Left lung (tissue), 10 donors: Measurements from ENCODE around the gene NEGR1. TPM values are rescaled to one million over a fixed set of nuclear protein-coding genes. Genes with fewer than 3 reads are reported as not detected.

ENCODE experiments used
- ATAC-seq: fragments of 200-7000 bp; cut with Tn5 transposase; one replicate; pipeline ENCODE4 v1.9.1; 2020; ENCODE audit warnings: moderate library complexity
- DNase-seq, 4 donors: peaks; one replicate each; pipeline ENCODE4 v3.0.0-alpha.2; 2013 to 2020
- H3K27ac ChIP-seq, 2 donors: fragments of 200-600 bp; sonication (generic) in 1 of 2; one replicate each; pipeline versions ENCODE4 v1.5.0 to v1.8.0; 2020 to 2021
- H3K27me3 ChIP-seq, 2 donors: fragments of 200-600 bp; sonication (generic) in 1 of 2; one replicate each; pipeline versions ENCODE4 v1.5.0 to v1.8.0; 2020 to 2021
- H3K36me3 ChIP-seq, 2 donors: fragments of 200-600 bp; sonication (generic) in 1 of 2; one replicate each; pipeline versions ENCODE4 v1.5.0 to v1.8.0; 2020 to 2021
- H3K4me1 ChIP-seq, 2 donors: fragments of 200-600 bp; one replicate each; pipeline ENCODE4 v1.8.0; 2021
- H3K4me3 ChIP-seq, 2 donors: fragments of 200-600 bp; sonication (generic) in 1 of 2; one replicate each; pipeline versions ENCODE4 v1.5.0 to v1.8.0; 2020 to 2021; ENCODE audit warnings: mild to moderate bottlenecking in 1 of 2
- H3K9me3 ChIP-seq, 2 donors: fragments of 200-600 bp; sonication (generic) in 1 of 2; one replicate each; pipeline versions ENCODE4 v1.5.0 to v1.8.0; 2020 to 2021
- CTCF ChIP-seq, 2 donors: fragments of 200-600 bp; sonication (generic) in 1 of 2; IDR thresholded peaks; one replicate each; pipeline versions ENCODE4 v1.5.0 to v1.8.0; 2021; ENCODE audit warnings: antibody characterized with exemption in 2 of 2
- intact Hi-C, 2 donors: fragments of 100-400 bp; cut with DNase I; formaldehyde crosslinking; loops; one replicate each; pipeline versions ENCODE4 v1.11.2 to v1.14.2; 2022
- polyA plus RNA-seq, 6 donors: library from polyadenylated mRNA; unstranded; fragments of 120-200 nt; gene quantifications; one replicate each; pipeline ENCODE4 v1.2.1, GENCODE V29; 2013; ENCODE audit not compliant: insufficient read length in 6 of 6
- total RNA-seq, 2 donors: library from RNA; stranded (reverse); fragmentation: NEBNext Ultra II Directional; extraction: Animal tissue kit (Norgen Biotek cat#: 25700); gene quantifications; one replicate each; pipeline ENCODE4 v1.2.1, GENCODE V29; 2021
- donor health status: DM: no; HTN: yes; CAD: no.
- donor health status: DM: no; HTN: no; CAD: no.

The NEGR1 gene
- total and polyA plus RNA-seq, 8 donors, result 2.4 to 5.7 (median 3.5) TPM

GRCh38 chr1:71511505-71511904, 770.8 kb downstream of the NEGR1 start:
- Histone ChIP-seq H3K4me1 (no peaks in the 10 kb centered on the region), H3K27ac (no peak overlapping the region), H3K4me3 (no peak overlapping the region), H3K36me3 (no peaks in the 10 kb centered on the region), H3K9me3 (peaks cover 0 to 15% of the 10 kb centered on the region in 2 donors), H3K27me3 (no peaks in the 10 kb centered on the region)
- DNase-seq (no peak), ATAC-seq (no peak)
- intact Hi-C loops, result no loop called here
- TF ChIP-seq CTCF (IDR thresholded peaks at IDR 0.05), result no peak

GRCh38 chr1:71510725-71511124, 771.6 kb downstream of the NEGR1 start:
- Histone ChIP-seq H3K4me3 (no peak overlapping the region), H3K27ac (no peak overlapping the region), H3K9me3 (peaks cover 0 to 22% of the 10 kb centered on the region in 2 donors), H3K36me3 (no peaks in the 10 kb centered on the region), H3K27me3 (no peaks in the 10 kb centered on the region), H3K4me1 (no peaks in the 10 kb centered on the region)
- ATAC-seq (peak; percentile 65), DNase-seq (no peak)
- no peak for TF ChIP-seq CTCF (IDR thresholded peaks at IDR 0.05)
- intact Hi-C loops, result no loop called here

- H3K4me3 ChIP-seq, result no peak overlapping the region
- intact Hi-C loops, result no loop called here
- H3K9me3 ChIP-seq, result peaks cover 0 to 30% of the 10 kb centered on the region in 2 donors
- no peak for TF ChIP-seq CTCF (IDR thresholded peaks at IDR 0.05)
- no peaks in the 10 kb centered on the region for H3K27me3 ChIP-seq
- no peak overlapping the region for H3K27ac ChIP-seq
- DNase-seq (no peak), ATAC-seq (no peak)
- no peaks in the 10 kb centered on the region for H3K4me1 ChIP-seq
- H3K36me3 ChIP-seq, result no peaks in the 10 kb centered on the region
Observed at GRCh38 chr1:71509051-71509595, 773.2 kb downstream of the NEGR1 start.

- Histone ChIP-seq H3K27me3 (no peaks in the 10 kb centered on the region), H3K9me3 (peaks cover 0 to 17% of the 10 kb centered on the region in 2 donors), H3K27ac (no peak overlapping the region), H3K4me1 (no peaks in the 10 kb centered on the region), H3K36me3 (no peaks in the 10 kb centered on the region), H3K4me3 (no peak overlapping the region)
- DNase-seq, result no peak
- no peak for TF ChIP-seq CTCF (IDR thresholded peaks at IDR 0.05)
- no peak for ATAC-seq
- intact Hi-C loops, result no loop called here
Observed at GRCh38 chr1:71502006-71502405, 780.3 kb downstream of the NEGR1 start.

GRCh38 chr1:71498542-71498941, 783.8 kb downstream of the NEGR1 start:
- intact Hi-C loops, result no loop called here
- no peaks in the 10 kb centered on the region for H3K9me3 ChIP-seq
- no peak for TF ChIP-seq CTCF (IDR thresholded peaks at IDR 0.05)
- ATAC-seq (no peak), DNase-seq (no peak)
- H3K36me3 ChIP-seq, result no peaks in the 10 kb centered on the region
- H3K4me1 ChIP-seq, result no peaks in the 10 kb centered on the region
- H3K4me3 ChIP-seq, result no peak overlapping the region
- no peaks in the 10 kb centered on the region for H3K27me3 ChIP-seq
- H3K27ac ChIP-seq, result no peak overlapping the region
